Measurements from ENCODE around the gene PPP1CA.

PPP1CA gene

GRCh38 chr11:67370351-67371076, 31.1 kb downstream of the PPP1CA start:
- no peak for DNase-seq (ENCODE audit: low read depth in 2 of 2)

GRCh38 chr11:67369801-67370284, 31.8 kb downstream of the PPP1CA start:
- DNase-seq (ENCODE audit: low read depth in 2 of 2), result no peak

GRCh38 chr11:67369275-67369674, 32.4 kb downstream of the PPP1CA start:
- DNase-seq (ENCODE audit: low read depth in 2 of 2), result no peak

- no peak for DNase-seq (ENCODE audit: low read depth in 2 of 2)
These were observed 33.0 kb downstream of the PPP1CA start for GRCh38 chr11:67368621-67369020.

- no peak for DNase-seq (ENCODE audit: low read depth in 2 of 2)
These were observed 33.9 kb downstream of the PPP1CA start for GRCh38 chr11:67367761-67368227.

- DNase-seq (ENCODE audit: low read depth in 2 of 2), result no peak
These were observed 34.5 kb downstream of the PPP1CA start for GRCh38 chr11:67366961-67367760.

- DNase-seq (ENCODE audit: low read depth in 2 of 2), result no peak
These were observed 35.1 kb downstream of the PPP1CA start for GRCh38 chr11:67366546-67366945.

- no peak for DNase-seq (ENCODE audit: low read depth in 2 of 2)
These were observed 35.8 kb downstream of the PPP1CA start for GRCh38 chr11:67365736-67366444.

GRCh38 chr11:67364783-67365722, 36.6 kb downstream of the PPP1CA start:
- no peak for DNase-seq (ENCODE audit: low read depth in 2 of 2)

GRCh38 chr11:67364169-67364568, 37.5 kb downstream of the PPP1CA start:
- DNase-seq (ENCODE audit: low read depth in 2 of 2), result no peak

GRCh38 chr11:67357831-67358670, 43.6 kb downstream of the PPP1CA start:
- DNase-seq (ENCODE audit: low read depth in 2 of 2), result no peak

GRCh38 chr11:67356864-67357561, 44.6 kb downstream of the PPP1CA start:
- peak in 1 of 2 donors; percentile 42 for DNase-seq (ENCODE audit: low read depth in 2 of 2)

- no peak for DNase-seq (ENCODE audit: low read depth in 2 of 2)
These were observed 45.2 kb downstream of the PPP1CA start for GRCh38 chr11:67356387-67356863.

- no peak for DNase-seq (ENCODE audit: low read depth in 2 of 2)
These were observed 45.8 kb downstream of the PPP1CA start for GRCh38 chr11:67355794-67356386.

- no peak for DNase-seq (ENCODE audit: low read depth in 2 of 2)
These were observed 46.5 kb downstream of the PPP1CA start for GRCh38 chr11:67355023-67355793.

- no peak for DNase-seq (ENCODE audit: low read depth in 2 of 2)
These were observed 47.3 kb downstream of the PPP1CA start for GRCh38 chr11:67354075-67355022.

Measured in stimulated activated CD8-positive, alpha-beta memory T cell treated with anti-CD3 and anti-CD28 coated beads, Interleukin-2, amount 100 ng/mL, for 48 hours (primary cell).